Activated T-helper 1 cell treated with anti-CD3 and anti-CD28 coated beads, Interleukin-2, amount 50 U/mL, for 16 hours (primary cell): ENCODE results near the gene ARHGAP21.
"Not testable (repeated sequence)": the region's sequence is repeated elsewhere in the genome, so short reads cannot be mapped to it uniquely, and the experiment has no call there.

Experiments
- DNase-seq, 2 donors: peaks; one replicate each; pipeline ENCODE4 v3.0.0-alpha.2; 2020; ENCODE audit warnings: low read depth in 1 of 2, low spot score in 1 of 2

Gene ARHGAP21

DNA sequence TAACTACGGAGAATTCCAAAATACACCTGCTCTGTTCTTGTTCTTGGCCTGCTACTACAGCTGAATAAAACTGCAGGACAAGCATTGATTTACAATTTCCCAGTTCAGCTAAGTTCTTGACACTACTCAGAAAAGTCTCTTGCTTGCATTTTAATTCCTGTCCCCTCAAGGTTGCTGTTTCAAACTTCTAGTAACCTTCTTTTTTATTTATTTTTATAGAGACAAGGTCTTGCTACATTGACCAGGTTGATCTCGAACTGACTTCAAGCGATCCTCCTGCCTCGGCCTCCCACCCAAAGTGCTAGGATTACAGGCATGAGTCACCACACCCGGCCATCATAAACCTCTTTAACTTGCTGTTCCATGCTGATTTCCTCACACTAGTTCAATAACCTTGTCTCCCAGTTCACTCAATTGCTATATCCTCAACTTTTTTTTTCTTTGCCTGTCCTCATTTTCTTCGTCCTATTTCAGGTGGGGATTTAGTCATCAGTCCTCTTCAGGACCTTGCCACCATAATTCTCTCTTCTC lies 79.9 kb downstream of the ARHGAP21 start:
- DNase-seq = no peak

DNA sequence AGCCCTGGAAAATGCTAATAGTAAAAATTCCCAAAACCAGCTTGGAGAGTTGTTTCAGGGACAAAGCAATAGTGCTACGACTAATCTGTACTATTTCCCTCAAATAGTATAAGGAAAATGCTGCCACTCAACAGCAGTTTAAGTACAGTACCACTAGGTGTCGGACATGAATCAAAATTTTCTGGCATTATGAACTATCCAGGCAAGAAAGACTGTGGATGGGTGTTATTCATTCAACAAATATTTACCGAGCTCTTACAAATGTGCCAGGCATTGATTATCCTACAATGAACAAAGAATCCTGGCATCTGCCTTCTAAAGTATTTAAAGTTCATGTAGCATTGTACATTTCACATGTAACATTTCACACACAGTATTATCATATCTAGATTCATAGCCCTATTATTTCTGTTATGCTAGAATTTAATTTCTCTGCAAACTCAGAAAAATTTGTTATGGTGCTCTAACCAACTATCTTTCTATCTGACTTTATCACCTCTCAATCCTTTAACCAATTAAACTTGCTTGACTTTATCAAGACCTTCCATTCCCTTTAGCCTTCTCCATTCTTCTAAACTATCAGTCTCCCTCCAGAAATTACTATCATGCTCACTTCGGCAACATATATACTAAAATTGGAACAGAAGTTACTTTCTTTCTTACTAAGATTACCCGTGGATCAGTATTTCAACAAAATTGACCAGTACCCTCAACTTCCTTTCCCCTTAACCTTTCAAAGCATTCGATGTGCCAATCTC lies 80.6 kb downstream of the ARHGAP21 start:
- DNase-seq = no peak

DNA sequence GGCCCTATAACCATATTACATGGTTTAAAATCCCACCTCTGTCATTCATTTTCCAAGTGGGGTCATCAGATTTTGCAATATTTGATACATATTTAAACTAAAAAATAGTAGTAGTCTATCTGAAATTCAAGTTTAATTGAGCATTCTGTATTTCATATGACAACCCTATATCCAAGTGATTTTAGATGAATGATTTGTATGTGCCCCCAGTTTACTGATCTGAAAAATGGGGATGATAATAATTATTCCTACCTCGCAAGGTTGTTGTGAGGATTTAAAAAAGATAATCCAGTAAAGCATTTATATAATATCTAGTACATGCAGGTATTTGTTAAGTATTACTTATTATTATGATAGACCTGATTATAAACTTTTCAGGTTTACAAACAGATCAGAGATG lies 84.6 kb downstream of the ARHGAP21 start:
- DNase-seq = no peak

- no peak for DNase-seq
These were observed 97.9 kb downstream of the ARHGAP21 start for GRCh38 chr10:24625778-24626177.

DNA sequence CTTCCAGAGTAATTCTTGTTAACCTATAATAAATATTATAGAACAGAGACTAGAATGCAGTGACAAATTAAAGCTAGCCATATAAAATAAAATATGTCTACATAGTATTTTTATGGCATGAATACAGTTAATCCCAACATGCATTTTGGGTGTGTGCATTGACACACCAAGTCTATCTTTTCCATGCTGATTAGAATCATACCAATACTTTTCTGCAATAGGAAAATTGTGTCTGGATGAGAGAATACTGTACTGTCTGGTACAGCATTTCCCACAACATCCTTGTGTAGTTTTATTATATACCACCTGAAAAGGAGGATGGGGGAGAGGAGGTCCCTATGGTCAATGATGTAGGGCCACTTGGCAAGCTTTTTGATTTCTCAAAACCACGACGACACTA lies 100.3 kb downstream of the ARHGAP21 start:
- no peak for DNase-seq

DNA sequence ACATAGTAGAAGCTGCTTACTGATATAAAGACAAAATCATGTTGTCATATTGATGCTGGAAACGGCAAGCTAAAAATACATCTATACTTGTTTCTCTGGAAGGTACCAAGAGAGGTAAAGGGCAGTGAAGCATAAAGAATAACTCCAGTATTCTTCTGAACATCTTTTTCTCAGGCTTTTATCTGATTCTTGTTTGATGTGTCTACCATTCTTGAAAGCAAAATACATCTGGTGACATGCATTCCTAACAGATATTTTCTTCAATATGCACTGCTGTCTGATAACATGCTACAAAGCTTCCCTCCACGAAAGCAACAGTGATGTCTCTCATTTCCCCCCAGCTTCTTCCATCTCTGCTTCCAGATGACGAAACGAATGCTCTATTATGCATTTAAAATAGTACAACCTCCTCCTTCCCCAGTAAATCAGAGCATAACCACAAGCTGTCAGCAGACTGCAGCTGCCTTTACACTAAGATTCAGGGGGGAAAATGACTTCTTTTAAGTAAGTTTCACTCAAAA lies 100.8 kb downstream of the ARHGAP21 start:
- DNase-seq = no peak

DNA sequence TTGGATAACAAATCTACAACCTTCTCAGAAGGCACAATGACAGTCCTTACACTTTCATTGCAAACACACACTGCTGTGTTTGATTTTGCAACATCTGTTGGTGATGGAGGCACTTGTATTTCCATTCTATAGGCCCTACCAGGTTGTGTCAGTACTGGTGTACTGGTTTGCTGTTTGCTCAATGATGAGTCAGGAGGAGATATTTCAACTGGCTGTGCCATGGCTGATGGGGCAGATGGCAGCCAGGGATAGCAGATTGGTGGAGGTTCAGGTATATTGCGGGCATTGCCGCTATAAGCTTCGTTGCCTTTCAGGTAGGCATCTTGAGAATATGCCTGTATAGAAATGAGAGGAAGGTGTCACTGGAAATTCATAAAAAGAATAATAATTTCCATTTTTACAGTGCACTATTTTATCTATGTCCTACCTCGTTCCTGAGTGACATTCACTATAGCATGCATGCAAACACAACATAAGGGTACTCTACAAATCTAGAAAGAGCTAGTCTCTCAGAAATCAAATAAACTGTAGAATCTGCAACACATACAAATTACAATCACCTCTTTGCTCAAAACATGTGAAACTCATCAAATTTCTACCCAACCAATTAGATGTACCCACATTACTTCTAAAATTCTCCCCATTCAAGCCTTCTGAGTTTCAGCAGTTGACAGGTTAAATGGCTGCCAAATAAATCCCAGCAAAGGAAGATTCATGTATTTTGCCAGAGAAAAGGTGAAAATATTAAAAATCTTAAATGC lies 102.5 kb downstream of the ARHGAP21 start:
- DNase-seq = not testable (repeated sequence)

- DNase-seq = not testable (repeated sequence)
These were observed 103.7 kb downstream of the ARHGAP21 start for GRCh38 chr10:24619994-24620310.

- DNase-seq = not testable (repeated sequence)
These were observed 104.2 kb downstream of the ARHGAP21 start for GRCh38 chr10:24619291-24619993.

DNA sequence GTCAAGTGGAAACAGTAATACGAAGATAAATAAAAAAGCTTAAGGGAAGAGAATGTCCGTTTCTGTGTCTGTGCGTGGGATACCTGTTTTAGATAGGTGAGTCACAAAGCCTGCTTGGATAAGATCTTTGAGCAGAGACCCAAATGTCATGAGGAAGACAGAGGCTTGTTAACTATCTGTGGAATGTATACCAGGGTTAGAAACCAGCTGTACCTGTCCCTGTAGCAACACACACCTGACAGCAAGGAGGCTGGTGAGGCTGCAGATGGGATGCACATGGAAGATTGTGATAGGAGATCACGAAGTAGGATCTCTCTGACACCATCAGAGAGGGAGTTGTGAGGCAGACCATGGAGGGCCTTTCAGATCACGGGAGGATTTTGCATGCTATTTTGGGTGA lies 105.3 kb downstream of the ARHGAP21 start:
- no peak for DNase-seq

GRCh38 chr10:24617771-24618396 lies 105.8 kb downstream of the ARHGAP21 start:
- DNase-seq = no peak

DNA sequence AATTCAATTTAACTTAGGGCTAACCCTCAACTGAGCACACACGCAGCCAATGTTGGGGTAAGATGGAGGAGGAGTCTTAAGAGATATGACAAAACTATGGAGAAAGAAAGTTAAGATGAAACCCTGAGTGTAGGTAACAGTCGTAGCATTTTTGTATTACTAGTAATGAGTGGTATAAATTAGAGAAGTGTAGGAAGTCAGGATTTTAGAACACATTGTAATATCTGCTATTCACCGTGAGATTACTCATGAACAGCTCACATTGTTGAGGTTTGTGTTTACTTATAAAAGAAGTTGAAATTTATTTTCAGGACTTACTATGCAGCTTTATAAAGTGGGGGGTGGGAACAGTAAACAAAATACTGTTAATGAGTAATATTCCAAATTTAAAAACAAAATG lies 107.2 kb downstream of the ARHGAP21 start:
- no peak for DNase-seq

GRCh38 chr10:24606021-24606420 lies 117.7 kb downstream of the ARHGAP21 start:
- no peak for DNase-seq

DNA sequence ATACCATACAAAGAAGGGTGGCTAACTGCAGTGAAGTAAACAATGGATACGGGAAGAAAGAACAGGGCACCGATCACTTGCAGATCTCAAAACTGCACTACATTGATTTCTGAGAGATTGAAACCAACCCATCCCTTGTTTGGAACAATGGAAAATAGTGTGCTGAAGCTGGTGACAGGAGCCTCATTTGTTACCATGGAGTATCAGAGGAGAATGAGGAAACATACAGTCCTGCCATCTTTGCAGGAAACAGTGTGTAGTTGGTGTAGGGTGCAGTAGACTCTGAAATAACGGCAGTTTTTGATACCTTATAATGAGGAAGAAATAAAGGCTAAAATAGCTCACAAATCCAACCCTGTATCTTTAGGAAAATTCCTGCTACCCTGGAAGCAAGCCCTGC lies 118.5 kb downstream of the ARHGAP21 start:
- DNase-seq = no peak

GRCh38 chr10:24603333-24603732 lies 120.4 kb downstream of the ARHGAP21 start:
- no peak for DNase-seq

- no peak for DNase-seq
These were observed 125.7 kb downstream of the ARHGAP21 start for GRCh38 chr10:24597961-24598360.

- no peak for DNase-seq
These were observed 126.3 kb downstream of the ARHGAP21 start for GRCh38 chr10:24597426-24597825.

DNA sequence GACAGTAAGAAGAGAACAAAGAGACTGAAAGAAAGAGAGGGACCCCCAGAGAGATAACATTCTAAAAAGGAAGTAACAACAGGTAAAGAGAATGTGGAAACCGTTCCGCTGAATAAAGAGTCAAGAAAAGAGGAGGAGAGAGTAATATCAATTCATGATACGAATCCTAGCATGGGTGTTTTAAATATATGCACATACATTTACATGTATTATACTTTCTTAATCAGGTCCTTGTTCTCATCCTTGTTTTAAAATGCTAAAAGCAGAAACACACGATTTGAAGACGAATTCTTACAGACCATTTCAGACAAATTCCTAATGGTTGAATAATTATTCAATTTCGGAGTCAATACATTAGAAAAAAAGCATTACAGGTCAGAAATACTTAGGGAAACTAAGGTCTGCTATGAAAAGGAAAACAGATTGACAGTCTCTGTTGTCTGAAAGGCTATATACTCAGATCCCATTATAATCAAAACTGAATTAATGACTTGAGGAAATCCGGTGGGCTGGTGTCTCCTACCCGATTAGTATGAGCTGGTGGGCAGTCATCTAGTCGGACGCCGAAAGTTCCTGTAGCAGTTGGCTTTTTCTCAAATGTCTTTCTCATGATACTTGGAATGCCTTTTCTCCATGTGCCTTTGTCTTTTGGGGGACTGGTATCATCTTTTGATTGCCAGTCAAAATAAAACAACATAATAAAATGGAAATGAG lies 127.3 kb downstream of the ARHGAP21 start:
- no peak for DNase-seq

DNA sequence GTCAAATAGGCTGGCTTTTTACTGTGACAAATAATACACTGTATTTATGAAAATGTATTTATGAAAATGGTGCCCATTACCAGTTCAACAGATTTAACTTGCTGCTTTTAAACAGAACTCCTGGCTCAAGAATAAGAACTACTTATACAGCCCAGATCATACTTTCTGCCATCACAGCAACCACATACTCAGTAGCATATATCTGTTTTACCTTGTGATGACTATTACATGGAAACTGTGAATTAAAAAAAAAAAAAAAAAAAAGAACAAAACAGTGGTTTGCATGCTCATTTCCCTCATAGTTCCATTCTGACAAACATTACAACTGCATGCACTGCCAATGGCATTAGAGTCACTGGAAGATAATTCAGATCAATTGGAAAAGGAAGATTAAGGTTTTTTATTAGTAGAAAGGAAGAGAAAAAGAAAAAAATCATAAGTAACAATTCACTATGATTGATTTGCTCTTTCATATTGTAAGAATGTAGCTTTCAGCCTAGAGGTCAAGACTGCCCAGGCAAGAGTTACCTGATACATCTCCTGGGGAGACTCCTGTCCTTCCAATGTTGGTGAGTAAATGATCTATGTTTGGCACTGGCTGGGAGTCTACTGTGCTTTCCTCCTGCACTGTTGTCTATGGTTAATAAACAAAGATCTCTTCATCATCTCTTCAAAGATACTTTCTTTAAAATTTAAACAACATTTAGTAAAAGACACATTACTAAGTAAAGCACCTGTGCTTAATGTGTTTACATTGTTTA lies 132.8 kb downstream of the ARHGAP21 start:
- no peak for DNase-seq

- no peak for DNase-seq
These were observed 134.4 kb downstream of the ARHGAP21 start for GRCh38 chr10:24589265-24589664.
